Neuron (in vitro differentiated cells): Measurements from ENCODE around the gene TES.
"Not testable (repeated sequence)": the region's sequence is repeated elsewhere in the genome, so short reads cannot be mapped to it uniquely, and the experiment has no call there.

Experiments
- H2AFZ ChIP-seq: one replicate; pipeline ENCODE4 v1.6.1; 2013; ENCODE audit warnings: low read depth, mild to moderate bottlenecking, inconsistent platforms, low read length, moderate library complexity
- H3K27me3 ChIP-seq: one replicate; pipeline ENCODE4 v1.6.1; 2013; ENCODE audit warnings: low read length; ENCODE audit not compliant: insufficient read depth
- H3K36me3 ChIP-seq: one replicate; pipeline ENCODE4 v1.6.1; 2013; ENCODE audit warnings: low read length; ENCODE audit not compliant: insufficient read depth
- H3K4me1 ChIP-seq: one replicate; pipeline ENCODE4 v1.6.1; 2013; ENCODE audit warnings: low read length; ENCODE audit not compliant: insufficient read depth
- H3K4me3 ChIP-seq: 2 replicates; pipeline ENCODE4 v1.5.1; 2013; ENCODE audit warnings: mild to moderate bottlenecking, low read length, moderate library complexity
- H3K9me3 ChIP-seq: one replicate; pipeline ENCODE4 v1.6.1; 2013; ENCODE audit warnings: low read length

TES gene

GRCh38 chr7:116293139-116293538, 82.8 kb downstream of the TES start:
- Histone ChIP-seq H3K9me3 (no peaks in the 10 kb centered on the region), H2AFZ (no peak overlapping the region), H3K27me3 (no peaks in the 10 kb centered on the region), H3K4me3 (no peak overlapping the region), H3K4me1 (no peaks in the 10 kb centered on the region), H3K36me3 (no peaks in the 10 kb centered on the region)

- Histone ChIP-seq H2AFZ (no peak overlapping the region), H3K9me3 (no peaks in the 10 kb centered on the region), H3K36me3 (no peaks in the 10 kb centered on the region), H3K4me1 (no peaks in the 10 kb centered on the region), H3K27me3 (no peaks in the 10 kb centered on the region), H3K4me3 (no peak overlapping the region)
Measured at GRCh38 chr7:116293633-116294032, 83.3 kb downstream of the TES start.

GRCh38 chr7:116295903-116296302, 85.6 kb downstream of the TES start:
- H3K27me3 ChIP-seq, H2AFZ ChIP-seq, H3K9me3 ChIP-seq, H3K36me3 ChIP-seq, H3K4me1 ChIP-seq, H3K4me3 ChIP-seq: not testable (repeated sequence)

- Histone ChIP-seq H3K36me3 (no peaks in the 10 kb centered on the region), H3K4me3 (no peak overlapping the region), H3K27me3 (no peaks in the 10 kb centered on the region), H2AFZ (no peak overlapping the region), H3K4me1 (no peaks in the 10 kb centered on the region), H3K9me3 (no peaks in the 10 kb centered on the region)
Measured at GRCh38 chr7:116298055-116298454, 87.7 kb downstream of the TES start.

GRCh38 chr7:116298576-116298975, 88.2 kb downstream of the TES start:
- Histone ChIP-seq H3K4me3 (no peak overlapping the region), H3K9me3 (no peaks in the 10 kb centered on the region), H3K27me3 (no peaks in the 10 kb centered on the region), H3K4me1 (no peaks in the 10 kb centered on the region), H2AFZ (no peak overlapping the region), H3K36me3 (no peaks in the 10 kb centered on the region)

- no peak overlapping the region for H2AFZ ChIP-seq
- H3K4me3 ChIP-seq = no peak overlapping the region
- no peaks in the 10 kb centered on the region for H3K4me1 ChIP-seq
- no peaks in the 10 kb centered on the region for H3K9me3 ChIP-seq
- no peaks in the 10 kb centered on the region for H3K27me3 ChIP-seq
- no peaks in the 10 kb centered on the region for H3K36me3 ChIP-seq
Measured at GRCh38 chr7:116305485-116306408, 95.4 kb downstream of the TES start.

- H3K4me1 ChIP-seq = no peaks in the 10 kb centered on the region
- no peaks in the 10 kb centered on the region for H3K27me3 ChIP-seq
- H3K36me3 ChIP-seq = no peaks in the 10 kb centered on the region
- no peak overlapping the region for H2AFZ ChIP-seq
- H3K4me3 ChIP-seq = no peak overlapping the region
- no peaks in the 10 kb centered on the region for H3K9me3 ChIP-seq
Measured at GRCh38 chr7:116306409-116307048, 96.2 kb downstream of the TES start.

GRCh38 chr7:116307253-116307652, 96.9 kb downstream of the TES start:
- H3K4me1 ChIP-seq = no peaks in the 10 kb centered on the region
- no peak overlapping the region for H2AFZ ChIP-seq
- no peaks in the 10 kb centered on the region for H3K36me3 ChIP-seq
- H3K4me3 ChIP-seq = no peak overlapping the region
- H3K27me3 ChIP-seq = no peaks in the 10 kb centered on the region
- no peaks in the 10 kb centered on the region for H3K9me3 ChIP-seq
